MCF 10A (cell line): ENCODE data around the gene IL1RN. TPM values are rescaled to one million over a fixed set of nuclear protein-coding genes. Genes with fewer than 3 reads are reported as not detected.

Experiments
- BruUV-seq: library from RNA; stranded (reverse); fragments of 400-500 nt; replicated peaks from 2 replicates; lab custom pipeline; 2021; lab: Mats Ljungman, UMichigan
- CTCF ChIA-PET: fragments of 300-600 bp; sonication (Branson Sonifier 250); formaldehyde crosslinking; extraction: SDS; loops from one replicate; lab custom pipeline; 2021; ENCODE audit warnings: antibody characterized with exemption, inconsistent platforms; lab: Yijun Ruan, JAX
- POLR2A ChIA-PET: fragments of 300-600, 350-650 bp; sonication (Branson Sonifier 250); formaldehyde crosslinking; extraction: SDS; loops from one replicate; lab custom pipeline; 2020; ENCODE audit warnings: antibody characterized with exemption, inconsistent platforms; lab: Yijun Ruan, JAX
- DNase-seq: peaks from one replicate; pipeline ENCODE4 v3.0.0-alpha.2; 2018; ENCODE audit not compliant: unreplicated experiment
- H3K27ac Mint-ChIP-seq: one replicate; pipeline ENCODE4 v1.8.0; 2022; ENCODE audit warnings: mild to moderate bottlenecking, low read depth, mixed read lengths; ENCODE audit not compliant: unreplicated experiment
- H3K27me3 Mint-ChIP-seq: one replicate; pipeline ENCODE4 v1.8.0; 2022; ENCODE audit warnings: mixed read lengths; ENCODE audit not compliant: insufficient read depth, unreplicated experiment
- H3K36me3 Mint-ChIP-seq: one replicate; pipeline ENCODE4 v1.8.0; 2022; ENCODE audit warnings: mild to moderate bottlenecking, moderate library complexity, mixed read lengths; ENCODE audit not compliant: insufficient read depth, unreplicated experiment
- H3K4me1 Mint-ChIP-seq: one replicate; pipeline ENCODE4 v1.8.0; 2022; ENCODE audit warnings: mixed read lengths; ENCODE audit not compliant: insufficient read depth, unreplicated experiment
- H3K4me3 Mint-ChIP-seq: one replicate; pipeline ENCODE4 v1.8.0; 2022; ENCODE audit warnings: mild to moderate bottlenecking, moderate library complexity, mixed read lengths; ENCODE audit not compliant: unreplicated experiment
- H3K9me3 Mint-ChIP-seq: one replicate; pipeline ENCODE4 v1.8.0; 2022; ENCODE audit warnings: mixed read lengths; ENCODE audit not compliant: unreplicated experiment
- intact Hi-C: fragments of 100-400 bp; cut with micrococcal nuclease; formaldehyde crosslinking; loops from 2 replicates; pipeline ENCODE4 v1.14.1; 2022
- total RNA-seq: library from RNA; stranded (reverse); gene quantifications from 2 replicates; pipeline ENCODE4 v1.2.3, GENCODE V29; 2022
- TF ChIP-seq, protein P1 (sequence below): fragments of 200-600 bp; IDR thresholded peaks from one replicate; pipeline ENCODE4 v1.8.0; 2022; ENCODE audit warnings: antibody characterized with exemption, mild to moderate bottlenecking; ENCODE audit not compliant: unreplicated experiment

The IL1RN gene
- total RNA-seq, 1 experiment from 2014 or later: not detected

DNA sequence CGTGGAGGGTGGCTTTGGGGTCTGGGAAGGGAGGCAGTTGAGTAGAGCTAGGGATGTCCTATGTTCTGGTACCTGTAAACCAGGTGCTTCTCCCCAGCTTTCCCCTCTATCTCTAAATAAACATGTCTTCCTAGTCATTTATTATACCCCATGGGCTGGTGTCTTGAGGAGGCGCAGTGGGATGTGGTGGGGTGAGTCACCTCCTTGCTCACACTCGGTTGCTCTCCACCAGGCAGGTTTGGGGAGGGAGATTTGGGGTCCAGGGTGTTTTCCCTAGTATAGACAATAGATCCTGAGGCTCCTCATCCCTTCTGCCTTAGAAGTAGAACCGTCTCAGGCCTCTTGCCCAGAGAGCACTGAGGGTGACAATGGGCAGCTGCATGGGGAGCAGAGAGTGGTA lies 51.5 kb downstream of the IL1RN start:
- DNase-seq: no peak
- BruUV-seq: no TSS peak
- Mint-ChIP-seq H3K36me3 (peaks cover 10% of the 10 kb centered on the region), H3K27me3 (no peaks in the 10 kb centered on the region), H3K9me3 (no peaks in the 10 kb centered on the region), H3K4me3 (no peak overlapping the region), H3K27ac (no peak overlapping the region), H3K4me1 (no peaks in the 10 kb centered on the region)
- ChIA-PET POLR2A (no interaction called here), CTCF (interaction anchor here (1.1 kb wide), 1 partner anchor 19 kb away, joined by 3 read pairs; no protein-coding TSS in a partner anchor)
- intact Hi-C loops: no loop called here
- TF ChIP-seq, protein P1, sequence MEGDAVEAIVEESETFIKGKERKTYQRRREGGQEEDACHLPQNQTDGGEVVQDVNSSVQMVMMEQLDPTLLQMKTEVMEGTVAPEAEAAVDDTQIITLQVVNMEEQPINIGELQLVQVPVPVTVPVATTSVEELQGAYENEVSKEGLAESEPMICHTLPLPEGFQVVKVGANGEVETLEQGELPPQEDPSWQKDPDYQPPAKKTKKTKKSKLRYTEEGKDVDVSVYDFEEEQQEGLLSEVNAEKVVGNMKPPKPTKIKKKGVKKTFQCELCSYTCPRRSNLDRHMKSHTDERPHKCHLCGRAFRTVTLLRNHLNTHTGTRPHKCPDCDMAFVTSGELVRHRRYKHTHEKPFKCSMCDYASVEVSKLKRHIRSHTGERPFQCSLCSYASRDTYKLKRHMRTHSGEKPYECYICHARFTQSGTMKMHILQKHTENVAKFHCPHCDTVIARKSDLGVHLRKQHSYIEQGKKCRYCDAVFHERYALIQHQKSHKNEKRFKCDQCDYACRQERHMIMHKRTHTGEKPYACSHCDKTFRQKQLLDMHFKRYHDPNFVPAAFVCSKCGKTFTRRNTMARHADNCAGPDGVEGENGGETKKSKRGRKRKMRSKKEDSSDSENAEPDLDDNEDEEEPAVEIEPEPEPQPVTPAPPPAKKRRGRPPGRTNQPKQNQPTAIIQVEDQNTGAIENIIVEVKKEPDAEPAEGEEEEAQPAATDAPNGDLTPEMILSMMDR: no peak

DNA sequence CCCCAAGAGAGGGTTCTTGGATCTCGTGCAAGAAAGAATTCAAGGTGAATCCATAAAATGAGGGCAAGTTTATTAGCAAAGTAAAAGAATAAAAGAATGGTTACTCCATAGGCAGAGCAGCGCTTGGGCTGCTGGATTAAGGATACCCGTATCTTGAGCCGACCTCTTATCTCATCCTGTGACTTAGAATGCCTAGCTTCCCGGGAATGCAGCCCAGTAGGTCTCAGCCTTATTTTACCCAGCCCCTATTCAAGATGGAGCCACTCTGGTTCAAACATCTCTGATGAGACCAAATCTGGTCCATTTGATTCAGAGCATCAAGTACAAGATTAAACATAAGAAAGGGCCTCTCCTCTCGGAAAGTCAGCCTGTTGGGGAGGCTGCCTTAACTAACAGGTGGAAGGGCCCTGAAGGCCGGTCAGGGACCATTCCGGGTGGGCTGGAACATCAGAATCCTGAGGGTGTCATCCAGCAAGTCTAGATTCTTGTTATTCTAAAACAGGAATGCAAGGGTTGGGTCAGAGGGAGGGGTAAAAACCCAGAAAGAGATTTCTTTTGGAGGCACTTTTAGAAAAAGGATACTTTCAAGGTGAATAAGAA lies 52.1 kb downstream of the IL1RN start:
- Mint-ChIP-seq H3K4me3 (no peak overlapping the region), H3K27me3 (no peaks in the 10 kb centered on the region), H3K27ac (no peak overlapping the region), H3K9me3 (no peaks in the 10 kb centered on the region), H3K4me1 (no peaks in the 10 kb centered on the region), H3K36me3 (peaks cover 10% of the 10 kb centered on the region)
- TF ChIP-seq, protein P1: no peak
- no TSS peak for BruUV-seq
- CTCF ChIA-PET: interaction anchor here (0.6 to 0.9 kb wide), 3 partner anchors 14 to 191 kb away, joined by 3 read pairs; no protein-coding TSS in a partner anchor
- DNase-seq: no peak
- intact Hi-C loops: no loop called here
- POLR2A ChIA-PET: no interaction called here

DNA sequence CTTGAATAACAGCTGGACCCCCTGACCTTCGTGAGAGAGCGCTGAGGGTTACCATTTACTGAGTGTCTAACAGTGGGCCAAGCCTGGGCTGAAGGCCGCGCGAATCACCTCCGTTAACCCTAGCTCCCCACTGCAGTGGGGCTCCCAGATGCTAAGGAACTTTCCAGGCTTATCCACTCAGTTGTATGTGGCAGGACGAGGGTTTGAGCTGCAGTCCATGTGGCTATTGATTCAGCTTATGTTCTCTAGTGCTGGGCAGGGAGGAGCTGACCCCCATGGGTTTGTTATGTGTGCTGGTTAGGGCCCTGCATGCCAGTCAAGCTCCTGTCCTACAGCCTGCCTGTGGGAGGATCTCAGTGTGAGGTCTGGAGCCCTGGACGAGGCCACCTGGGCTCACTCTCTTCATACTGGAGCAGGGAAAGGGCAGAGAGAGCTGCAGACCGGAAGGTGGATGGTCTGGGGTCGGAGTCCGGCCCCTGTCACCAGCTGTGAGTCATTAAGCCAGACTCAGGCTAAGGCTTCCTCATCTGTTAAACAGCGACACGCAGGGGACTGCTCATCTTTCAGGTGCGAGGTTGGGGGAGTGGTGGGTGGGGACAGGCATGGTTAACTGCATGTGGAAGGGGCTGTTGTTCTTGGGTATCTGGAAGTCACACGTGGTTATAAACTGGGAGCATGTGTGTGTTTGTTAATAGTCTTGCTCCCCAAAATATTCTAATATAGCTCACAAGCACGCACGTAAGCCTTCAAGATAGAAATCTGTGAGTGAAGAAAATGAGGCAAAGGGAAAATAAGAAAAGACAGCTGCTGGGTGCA lies 52.9 kb downstream of the IL1RN start:
- intact Hi-C loops: no loop called here
- no peaks in the 10 kb centered on the region for H3K27me3 Mint-ChIP-seq
- no TSS peak for BruUV-seq
- peaks cover 10% of the 10 kb centered on the region for H3K36me3 Mint-ChIP-seq
- no peak overlapping the region for H3K4me3 Mint-ChIP-seq
- DNase-seq: no peak
- H3K27ac Mint-ChIP-seq: no peak overlapping the region
- TF ChIP-seq, protein P1: no peak
- CTCF ChIA-PET: interaction anchor here (0.6 to 1.6 kb wide), 4 partner anchors 14 to 190 kb away, joined by 3 to 8 read pairs (median 3); no protein-coding TSS in a partner anchor
- POLR2A ChIA-PET: no interaction called here
- H3K9me3 Mint-ChIP-seq: no peaks in the 10 kb centered on the region
- H3K4me1 Mint-ChIP-seq: no peaks in the 10 kb centered on the region
